ENCODE data around the gene GDF10. TPM values are rescaled to one million over a fixed set of nuclear protein-coding genes. Genes with fewer than 3 reads are reported as not detected.

Gene GDF10
- total RNA-seq, 2 experiments from 2014 or later = not detected

DNA sequence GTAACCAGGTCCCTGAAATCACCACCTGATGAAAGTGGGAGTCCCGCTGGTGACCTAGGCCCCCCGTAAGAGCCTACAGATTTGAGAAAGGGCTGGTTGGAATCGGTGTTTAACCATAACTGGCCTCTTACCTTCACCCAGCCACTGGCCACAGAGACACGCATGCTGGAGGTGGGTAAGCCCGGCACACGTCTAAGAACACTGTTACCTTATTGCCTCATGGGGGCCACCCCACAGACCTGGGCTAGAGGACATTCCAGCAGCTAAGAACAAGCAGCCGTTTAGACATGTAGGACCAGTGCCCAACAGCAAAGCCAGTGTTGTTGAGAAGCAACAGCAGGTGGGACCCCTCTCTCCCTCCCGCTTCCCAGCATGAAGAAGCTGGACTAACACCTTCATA is 19.8 kb downstream of the GDF10 start:
- Mint-ChIP-seq H3K4me1 (ENCODE audit: low read depth) (no peaks in the 10 kb centered on the region), H3K9me3 (ENCODE audit: insufficient read depth) (no peaks in the 10 kb centered on the region), H3K27ac (no peak overlapping the region), H3K36me3 (ENCODE audit: low read depth) (no peaks in the 10 kb centered on the region), H3K27me3 (ENCODE audit: low read depth) (peaks cover 8% of the 10 kb centered on the region), H3K4me3 (no peak overlapping the region)
- DNase-seq = no peak
- ChIA-PET POLR2A (no interaction called here), CTCF (interaction anchor here (1.1 kb wide), 2 partner anchors 8 to 141 kb away, joined by 3 to 4 read pairs; no protein-coding TSS in a partner anchor)
- ATAC-seq = no peak

DNA sequence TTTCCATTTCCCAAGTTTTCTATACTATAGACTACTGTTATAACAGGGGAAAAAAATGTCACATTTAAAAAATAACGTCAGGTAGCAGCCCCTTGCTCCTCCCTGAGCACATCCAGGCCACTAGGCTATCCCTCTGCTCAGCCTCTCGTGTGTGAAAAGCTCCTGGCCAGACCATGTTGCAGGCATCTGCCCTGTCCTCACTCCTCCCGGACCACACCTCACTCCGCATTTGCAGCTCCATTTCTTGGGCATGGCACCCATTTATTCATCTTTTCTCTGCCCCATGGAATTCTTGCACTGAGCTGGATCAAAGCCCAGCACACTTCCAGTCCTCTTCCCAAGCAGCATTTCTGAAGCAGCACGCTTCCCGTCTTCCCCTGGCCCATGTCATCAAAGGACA is 20.8 kb downstream of the GDF10 start:
- ChIA-PET CTCF (no interaction called here), POLR2A (no interaction called here)
- ATAC-seq (no peak), DNase-seq (no peak)
- Mint-ChIP-seq H3K4me1 (ENCODE audit: low read depth) (no peaks in the 10 kb centered on the region), H3K27me3 (ENCODE audit: low read depth) (peaks cover 8% of the 10 kb centered on the region), H3K4me3 (no peak overlapping the region), H3K36me3 (ENCODE audit: low read depth) (no peaks in the 10 kb centered on the region), H3K27ac (no peak overlapping the region), H3K9me3 (ENCODE audit: insufficient read depth) (no peaks in the 10 kb centered on the region)

DNA sequence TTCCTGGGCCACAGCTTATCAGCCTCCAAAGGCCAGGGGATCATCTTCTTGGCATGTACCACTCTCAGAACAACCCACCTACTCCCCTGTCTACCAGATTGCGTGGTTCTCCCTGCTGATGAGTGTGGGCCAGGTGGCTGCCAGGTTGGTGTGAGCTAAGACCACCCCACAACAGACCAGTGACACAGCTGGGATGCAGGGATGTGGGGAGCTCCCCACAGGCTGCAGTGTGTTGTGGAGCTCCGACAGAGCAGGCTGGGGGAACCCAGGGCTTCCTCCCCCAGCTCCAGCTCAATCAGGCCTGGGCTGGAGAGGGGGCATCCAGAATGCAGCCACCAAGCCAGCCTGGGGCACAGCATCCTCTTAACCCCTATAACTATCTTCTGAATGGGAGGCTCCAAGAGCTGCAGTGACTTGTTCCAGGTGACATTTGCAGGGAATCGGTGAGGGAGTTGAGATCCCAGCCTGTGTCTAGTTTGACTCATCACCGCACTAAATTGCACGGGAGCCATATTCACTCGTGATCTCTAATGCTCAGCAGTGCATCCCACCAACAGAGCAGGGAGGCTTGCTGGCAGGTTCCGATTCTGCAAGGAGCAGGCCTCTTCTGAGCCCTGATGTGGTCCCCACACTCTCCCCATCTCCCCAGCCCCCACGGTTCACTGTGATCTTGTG is 21.7 kb downstream of the GDF10 start:
- CTCF ChIA-PET = no interaction called here
- Mint-ChIP-seq H3K27me3 (ENCODE audit: low read depth) (peaks cover 8% of the 10 kb centered on the region), H3K4me1 (ENCODE audit: low read depth) (no peaks in the 10 kb centered on the region), H3K27ac (no peak overlapping the region), H3K36me3 (ENCODE audit: low read depth) (no peaks in the 10 kb centered on the region), H3K4me3 (no peak overlapping the region), H3K9me3 (ENCODE audit: insufficient read depth) (no peaks in the 10 kb centered on the region)
- no peak for DNase-seq
- ATAC-seq = no peak
- POLR2A ChIA-PET = no interaction called here

DNA sequence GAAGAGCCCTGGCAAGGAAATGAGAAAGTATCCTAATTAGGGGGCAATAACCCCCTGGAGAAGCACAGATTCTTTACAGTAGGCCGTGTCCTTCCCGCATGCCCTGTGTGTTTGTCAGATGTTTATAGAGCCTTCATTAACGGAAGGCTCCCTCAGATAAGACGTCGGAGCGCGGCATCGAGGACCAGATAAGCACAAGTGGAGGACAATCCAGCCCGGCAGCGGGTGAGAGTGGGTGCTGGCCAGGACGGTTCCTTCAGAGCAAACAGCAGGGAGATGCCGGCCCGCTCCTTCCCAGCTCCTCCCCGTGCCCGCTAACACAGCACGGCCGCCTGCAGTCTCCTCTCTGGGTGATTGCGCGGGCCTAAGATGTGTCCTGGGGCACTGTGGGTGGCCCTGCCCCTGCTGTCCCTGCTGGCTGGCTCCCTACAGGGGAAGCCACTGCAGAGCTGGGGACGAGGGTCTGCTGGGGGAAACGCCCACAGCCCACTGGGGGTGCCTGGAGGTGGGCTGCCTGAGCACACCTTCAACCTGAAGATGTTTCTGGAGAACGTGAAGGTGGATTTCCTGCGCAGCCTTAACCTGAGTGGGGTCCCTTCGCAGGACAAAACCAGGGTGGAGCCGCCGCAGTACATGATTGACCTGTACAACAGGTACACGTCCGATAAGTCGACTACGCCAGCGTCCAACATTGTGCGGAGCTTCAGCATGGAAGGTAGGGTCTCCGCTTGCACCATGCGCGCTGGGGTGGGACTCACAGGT is 22.5 kb downstream of the GDF10 start, which contains the start of gene GDF2:
TSS of gene GDF2 (plus strand) at position 155 of the 762 bp plus-strand sequence. CDS start at position 370, 215 bp downstream.
- Mint-ChIP-seq H3K27me3 (ENCODE audit: low read depth) (peaks cover 8% of the 10 kb centered on the region), H3K4me1 (ENCODE audit: low read depth) (no peaks in the 10 kb centered on the region), H3K36me3 (ENCODE audit: low read depth) (no peaks in the 10 kb centered on the region), H3K4me3 (no peak within 1 kb of the TSS), H3K27ac (no peak within 1 kb of the TSS), H3K9me3 (ENCODE audit: insufficient read depth) (no peaks in the 10 kb centered on the region)
- POLR2A ChIA-PET = no interaction called here
- CTCF ChIA-PET = interaction anchor here (1.5 kb wide), 2 partner anchors 11 to 298 kb away, joined by 4 read pairs; no protein-coding TSS in a partner anchor
- ATAC-seq = no peak
- DNase-seq = no peak

DNA sequence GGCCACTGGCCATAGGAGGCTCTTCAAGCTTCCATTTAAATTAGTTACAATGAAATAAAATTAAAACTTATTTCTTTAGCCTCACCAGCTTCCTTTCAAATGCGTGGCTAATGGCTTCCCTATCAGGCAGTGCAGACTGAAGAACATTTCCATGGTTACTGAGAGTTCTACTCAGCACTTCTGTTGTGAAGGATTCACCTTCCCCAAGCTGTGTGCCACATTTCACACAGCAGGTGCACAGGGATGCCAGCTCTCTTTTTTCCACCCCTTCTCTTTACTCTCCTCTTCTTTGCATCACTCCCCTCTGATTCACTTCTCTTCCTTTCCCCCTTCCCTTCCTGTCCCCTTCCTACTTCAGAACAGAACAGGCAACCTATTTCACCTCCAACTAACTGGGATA is 23.1 kb downstream of the GDF10 start:
- no peak overlapping the region for H3K4me3 Mint-ChIP-seq
- CTCF ChIA-PET = interaction anchor here (0.7 to 1.8 kb wide), 4 partner anchors 11 to 299 kb away, joined by 4 to 8 read pairs (median 4); no protein-coding TSS in a partner anchor
- ATAC-seq (no peak), DNase-seq (no peak)
- peaks cover 8% of the 10 kb centered on the region for H3K27me3 Mint-ChIP-seq (ENCODE audit: low read depth)
- no peaks in the 10 kb centered on the region for H3K4me1 Mint-ChIP-seq (ENCODE audit: low read depth)
- no peaks in the 10 kb centered on the region for H3K36me3 Mint-ChIP-seq (ENCODE audit: low read depth)
- no peaks in the 10 kb centered on the region for H3K9me3 Mint-ChIP-seq (ENCODE audit: insufficient read depth)
- POLR2A ChIA-PET = no interaction called here
- no peak overlapping the region for H3K27ac Mint-ChIP-seq

DNA sequence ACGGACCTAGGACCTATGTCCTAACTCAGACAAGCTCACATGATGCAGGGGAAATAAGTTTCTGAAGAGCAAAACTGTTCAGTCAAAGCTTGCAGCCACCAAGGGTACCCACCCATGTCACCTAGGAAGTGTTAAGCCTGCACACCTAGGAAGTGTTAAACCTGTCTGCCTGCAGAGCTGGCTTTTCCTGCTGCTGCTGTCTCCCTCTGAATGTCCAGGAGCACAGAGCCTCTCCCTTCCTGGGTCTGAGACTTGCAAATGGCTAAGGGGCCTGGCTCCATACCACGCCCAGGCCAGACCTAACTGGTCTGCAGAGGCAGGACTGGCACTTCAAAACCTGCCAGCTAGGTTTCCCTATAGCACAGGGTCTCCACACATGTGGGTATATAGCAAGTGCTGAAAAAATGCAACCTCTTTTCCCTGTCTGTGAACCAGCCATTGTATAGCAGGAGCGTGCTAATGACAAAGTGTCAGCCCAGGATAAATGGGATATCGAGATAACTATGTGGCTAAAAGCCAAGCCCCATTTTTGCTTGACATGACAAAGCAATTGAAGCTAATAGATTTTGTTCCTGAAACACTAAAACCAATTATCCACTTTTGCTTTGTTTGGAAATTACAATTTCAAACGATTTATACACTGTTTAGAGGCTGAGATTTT is 23.8 kb downstream of the GDF10 start:
- no peak overlapping the region for H3K27ac Mint-ChIP-seq
- DNase-seq (no peak), ATAC-seq (no peak)
- CTCF ChIA-PET = interaction anchor here (0.7 to 1.8 kb wide), 4 partner anchors 12 to 299 kb away, joined by 4 to 8 read pairs (median 4); no protein-coding TSS in a partner anchor
- no peak overlapping the region for H3K4me3 Mint-ChIP-seq
- H3K36me3 Mint-ChIP-seq (ENCODE audit: low read depth) = no peaks in the 10 kb centered on the region
- H3K9me3 Mint-ChIP-seq (ENCODE audit: insufficient read depth) = no peaks in the 10 kb centered on the region
- POLR2A ChIA-PET = no interaction called here
- peaks cover 6% of the 10 kb centered on the region for H3K27me3 Mint-ChIP-seq (ENCODE audit: low read depth)
- no peaks in the 10 kb centered on the region for H3K4me1 Mint-ChIP-seq (ENCODE audit: low read depth)

DNA sequence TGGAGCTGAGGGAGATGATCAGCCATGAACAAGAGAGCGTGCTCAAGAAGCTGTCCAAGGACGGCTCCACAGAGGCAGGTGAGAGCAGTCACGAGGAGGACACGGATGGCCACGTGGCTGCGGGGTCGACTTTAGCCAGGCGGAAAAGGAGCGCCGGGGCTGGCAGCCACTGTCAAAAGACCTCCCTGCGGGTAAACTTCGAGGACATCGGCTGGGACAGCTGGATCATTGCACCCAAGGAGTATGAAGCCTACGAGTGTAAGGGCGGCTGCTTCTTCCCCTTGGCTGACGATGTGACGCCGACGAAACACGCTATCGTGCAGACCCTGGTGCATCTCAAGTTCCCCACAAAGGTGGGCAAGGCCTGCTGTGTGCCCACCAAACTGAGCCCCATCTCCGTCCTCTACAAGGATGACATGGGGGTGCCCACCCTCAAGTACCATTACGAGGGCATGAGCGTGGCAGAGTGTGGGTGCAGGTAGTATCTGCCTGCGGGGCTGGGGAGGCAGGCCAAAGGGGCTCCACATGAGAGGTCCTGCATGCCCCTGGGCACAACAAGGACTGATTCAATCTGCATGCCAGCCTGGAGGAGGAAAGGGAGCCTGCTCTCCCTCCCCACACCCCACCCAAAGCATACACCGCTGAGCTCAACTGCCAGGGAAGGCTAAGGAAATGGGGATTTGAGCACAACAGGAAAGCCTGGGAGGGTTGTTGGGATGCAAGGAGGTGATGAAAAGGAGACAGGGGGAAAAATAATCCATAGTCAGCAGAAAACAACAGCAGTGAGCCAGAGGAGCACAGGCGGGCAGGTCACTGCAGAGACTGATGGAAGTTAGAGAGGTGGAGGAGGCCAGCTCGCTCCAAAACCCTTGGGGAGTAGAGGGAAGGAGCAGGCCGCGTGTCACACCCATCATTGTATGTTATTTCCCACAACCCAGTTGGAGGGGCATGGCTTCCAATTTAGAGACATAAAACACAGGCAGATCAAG is 25.6 kb downstream of the GDF10 start:
- Mint-ChIP-seq H3K27me3 (ENCODE audit: low read depth) (peaks cover 5% of the 10 kb centered on the region), H3K27ac (no peak overlapping the region), H3K4me1 (ENCODE audit: low read depth) (no peaks in the 10 kb centered on the region), H3K36me3 (ENCODE audit: low read depth) (no peaks in the 10 kb centered on the region), H3K4me3 (no peak overlapping the region), H3K9me3 (ENCODE audit: insufficient read depth) (no peaks in the 10 kb centered on the region)
- ChIA-PET POLR2A (no interaction called here), CTCF (no interaction called here)
- DNase-seq (no peak), ATAC-seq (no peak)

DNA sequence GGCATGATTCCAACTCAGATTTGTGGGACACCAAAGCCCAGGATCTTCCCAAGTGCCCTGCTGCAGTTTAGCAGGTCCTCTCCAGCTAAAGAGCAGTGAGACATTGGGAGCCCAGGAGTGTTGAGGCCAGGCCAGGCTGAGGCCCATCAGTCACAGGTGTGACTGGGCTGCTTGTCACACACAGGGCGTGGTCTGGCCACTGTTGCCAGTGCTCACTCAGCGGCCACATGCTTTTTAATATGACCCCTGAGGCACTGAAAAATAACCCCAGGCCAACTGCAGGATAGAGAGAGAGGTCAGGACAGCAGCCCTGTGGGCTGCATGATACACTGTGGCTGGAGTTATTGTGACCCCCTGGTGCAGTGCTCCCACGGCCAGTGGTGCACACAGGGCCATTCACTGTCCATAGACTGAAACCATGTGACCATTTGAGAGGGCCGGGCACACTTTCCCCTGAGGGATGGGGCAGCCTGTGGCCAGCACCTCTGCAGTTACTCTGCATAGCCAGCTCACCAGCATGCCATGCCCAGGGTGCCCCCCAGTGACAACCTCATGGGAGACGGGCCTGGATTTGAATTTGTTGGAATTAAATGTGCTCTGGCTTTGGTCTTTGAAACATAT is 26.4 kb downstream of the GDF10 start:
- H3K27me3 Mint-ChIP-seq (ENCODE audit: low read depth) = no peaks in the 10 kb centered on the region
- ChIA-PET CTCF (no interaction called here), POLR2A (no interaction called here)
- no peak overlapping the region for H3K4me3 Mint-ChIP-seq
- H3K9me3 Mint-ChIP-seq (ENCODE audit: insufficient read depth) = no peaks in the 10 kb centered on the region
- ATAC-seq (no peak), DNase-seq (no peak)
- H3K4me1 Mint-ChIP-seq (ENCODE audit: low read depth) = no peaks in the 10 kb centered on the region
- no peaks in the 10 kb centered on the region for H3K36me3 Mint-ChIP-seq (ENCODE audit: low read depth)
- H3K27ac Mint-ChIP-seq = no peak overlapping the region

DNA sequence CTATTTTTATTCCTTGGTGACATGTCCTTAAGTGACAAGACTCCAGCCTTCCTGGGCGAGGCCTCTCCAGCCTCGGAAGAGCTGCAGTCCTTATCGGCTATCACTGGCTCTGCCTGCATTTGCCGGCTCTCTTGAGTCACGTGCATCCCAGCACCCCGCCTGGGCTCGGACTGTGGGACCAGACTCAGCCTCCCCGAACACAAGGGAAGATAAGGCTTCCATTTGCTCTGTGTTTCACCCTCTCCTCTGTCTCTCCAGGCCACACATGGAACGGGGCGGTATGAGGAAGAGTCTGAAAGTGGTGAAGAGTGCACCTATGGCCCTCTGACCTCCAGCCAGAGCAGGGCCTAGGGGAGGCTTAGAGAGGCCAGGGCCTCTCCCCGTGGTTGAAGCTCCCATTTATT is 26.9 kb downstream of the GDF10 start:
- Mint-ChIP-seq H3K4me3 (no peak overlapping the region), H3K27ac (no peak overlapping the region), H3K36me3 (ENCODE audit: low read depth) (no peaks in the 10 kb centered on the region), H3K27me3 (ENCODE audit: low read depth) (no peaks in the 10 kb centered on the region), H3K4me1 (ENCODE audit: low read depth) (no peaks in the 10 kb centered on the region), H3K9me3 (ENCODE audit: insufficient read depth) (no peaks in the 10 kb centered on the region)
- ATAC-seq (no peak), DNase-seq (no peak)
- ChIA-PET POLR2A (no interaction called here), CTCF (no interaction called here)

DNA sequence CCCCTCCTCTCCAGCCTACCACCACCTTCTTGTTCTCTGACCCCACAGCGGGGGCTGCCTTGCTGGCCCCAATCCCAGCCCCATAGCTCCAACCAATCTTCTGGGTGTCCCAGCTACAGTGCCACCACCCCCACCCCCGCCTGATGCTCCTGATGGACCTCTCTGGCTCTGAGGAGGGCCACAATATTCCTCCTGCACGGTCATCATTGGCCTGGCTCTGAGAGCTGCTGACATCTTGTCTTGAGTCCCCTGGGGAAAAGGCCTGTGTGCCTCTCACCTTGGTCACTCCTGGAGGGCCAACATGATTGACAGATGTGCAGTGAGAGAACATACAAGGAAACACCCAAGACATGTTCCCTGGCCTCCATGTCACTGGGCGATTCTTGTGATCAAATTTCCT is 29.9 kb downstream of the GDF10 start:
- no peak for ATAC-seq
- Mint-ChIP-seq H3K27me3 (ENCODE audit: low read depth) (peaks cover 2% of the 10 kb centered on the region), H3K36me3 (ENCODE audit: low read depth) (no peaks in the 10 kb centered on the region), H3K9me3 (ENCODE audit: insufficient read depth) (no peaks in the 10 kb centered on the region), H3K4me3 (no peak overlapping the region), H3K27ac (no peak overlapping the region), H3K4me1 (ENCODE audit: low read depth) (no peaks in the 10 kb centered on the region)
- CTCF ChIA-PET = interaction anchor here (1.2 kb wide), 1 partner anchor 281 kb away, joined by 3 read pairs; no protein-coding TSS in a partner anchor
- POLR2A ChIA-PET = no interaction called here
- DNase-seq = no peak

DNA sequence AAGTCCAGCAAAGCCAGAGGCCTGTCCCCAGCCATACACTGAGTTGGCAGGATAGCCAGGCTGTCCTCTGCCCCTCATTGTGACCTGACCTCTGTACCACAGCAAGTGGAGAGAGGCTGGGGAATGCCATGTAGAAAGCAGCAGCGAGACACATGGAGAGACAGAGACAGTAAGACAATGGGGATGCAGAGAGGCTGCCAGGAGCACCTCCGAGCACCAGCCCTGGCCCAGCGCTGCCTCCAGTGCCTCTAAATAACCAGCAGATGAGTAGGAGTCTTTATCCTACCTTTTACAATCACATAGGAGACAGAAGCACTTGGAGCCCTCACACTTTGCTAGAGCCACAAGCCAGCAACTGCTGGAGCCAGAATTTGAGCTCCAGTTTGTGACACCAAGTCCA is 30.4 kb downstream of the GDF10 start:
- Mint-ChIP-seq H3K4me3 (no peak overlapping the region), H3K4me1 (ENCODE audit: low read depth) (no peaks in the 10 kb centered on the region), H3K9me3 (ENCODE audit: insufficient read depth) (no peaks in the 10 kb centered on the region), H3K27me3 (ENCODE audit: low read depth) (peaks cover 2% of the 10 kb centered on the region), H3K36me3 (ENCODE audit: low read depth) (no peaks in the 10 kb centered on the region), H3K27ac (no peak overlapping the region)
- POLR2A ChIA-PET = no interaction called here
- DNase-seq (no peak), ATAC-seq (no peak)
- CTCF ChIA-PET = interaction anchor here (1.2 kb wide), 1 partner anchor 282 kb away, joined by 3 read pairs; no protein-coding TSS in a partner anchor

Measured in activated CD8-positive, alpha-beta T cell treated with anti-CD3 and anti-CD28 coated beads, Interleukin-2, amount 10 ng/mL, durations not matched to agents 7 days and 5 days (primary cell).